ENCODE measurements around the gene C5orf63.

DNA sequence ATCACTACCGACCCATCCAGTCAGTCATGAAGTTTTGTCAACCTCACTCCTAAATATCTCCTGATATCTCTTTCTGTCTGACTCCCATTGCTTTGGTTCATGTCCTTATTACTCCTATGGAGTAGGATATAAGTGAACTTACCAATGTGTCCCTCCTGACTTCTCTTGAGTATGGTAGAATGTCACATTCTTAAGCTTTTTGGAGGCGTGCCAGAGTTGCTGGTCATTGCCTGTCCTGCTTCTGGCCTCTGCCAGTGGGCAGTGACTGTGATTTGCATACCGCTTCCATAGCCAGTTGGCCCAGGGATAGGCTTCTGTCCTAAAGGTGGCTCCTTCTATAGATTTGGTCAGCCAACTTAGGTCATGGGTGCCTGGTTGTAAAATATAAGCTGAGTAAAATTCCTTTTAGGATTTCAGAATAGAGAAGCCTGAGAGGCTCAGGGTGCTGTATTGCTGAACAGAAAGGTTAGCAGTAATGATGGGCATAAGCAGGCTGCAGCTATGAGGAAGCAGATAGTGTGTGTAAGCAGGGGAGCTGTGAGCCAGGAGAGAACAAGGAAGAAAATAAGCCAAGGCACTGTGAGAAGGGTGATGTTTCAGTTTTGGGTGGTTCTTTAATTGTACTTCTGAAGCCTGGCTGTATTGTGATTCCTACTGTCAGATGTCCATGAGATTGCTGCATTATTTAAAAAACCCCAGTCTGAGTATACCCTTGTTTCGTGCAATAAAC lies 26.8 kb downstream of the C5orf63 start:
- TF ChIP-seq, protein P1, sequence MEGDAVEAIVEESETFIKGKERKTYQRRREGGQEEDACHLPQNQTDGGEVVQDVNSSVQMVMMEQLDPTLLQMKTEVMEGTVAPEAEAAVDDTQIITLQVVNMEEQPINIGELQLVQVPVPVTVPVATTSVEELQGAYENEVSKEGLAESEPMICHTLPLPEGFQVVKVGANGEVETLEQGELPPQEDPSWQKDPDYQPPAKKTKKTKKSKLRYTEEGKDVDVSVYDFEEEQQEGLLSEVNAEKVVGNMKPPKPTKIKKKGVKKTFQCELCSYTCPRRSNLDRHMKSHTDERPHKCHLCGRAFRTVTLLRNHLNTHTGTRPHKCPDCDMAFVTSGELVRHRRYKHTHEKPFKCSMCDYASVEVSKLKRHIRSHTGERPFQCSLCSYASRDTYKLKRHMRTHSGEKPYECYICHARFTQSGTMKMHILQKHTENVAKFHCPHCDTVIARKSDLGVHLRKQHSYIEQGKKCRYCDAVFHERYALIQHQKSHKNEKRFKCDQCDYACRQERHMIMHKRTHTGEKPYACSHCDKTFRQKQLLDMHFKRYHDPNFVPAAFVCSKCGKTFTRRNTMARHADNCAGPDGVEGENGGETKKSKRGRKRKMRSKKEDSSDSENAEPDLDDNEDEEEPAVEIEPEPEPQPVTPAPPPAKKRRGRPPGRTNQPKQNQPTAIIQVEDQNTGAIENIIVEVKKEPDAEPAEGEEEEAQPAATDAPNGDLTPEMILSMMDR (conservative IDR thresholded peaks at IDR 0.05; ENCODE audit: low read depth, low read length), result no peak
- no peak for TF ChIP-seq EZH2 (IDR thresholded peaks at IDR 0.05; ENCODE audit: borderline replicate concordance, low read depth, low read length, poor library complexity, severe bottlenecking)

All from A673 (cell line).